ENCODE results near the gene HACD3. TPM values are rescaled to one million over a fixed set of nuclear protein-coding genes. Genes with fewer than 3 reads are reported as not detected.
"Not testable (repeated sequence)": the region's sequence is repeated elsewhere in the genome, so short reads cannot be mapped to it uniquely, and the experiment has no call there.

The HACD3 gene
- total RNA-seq, 1 experiment from 2014 or later: 140 TPM

- not testable (repeated sequence) for DNase-seq (ENCODE audit: low read depth)
These were observed 19.0 kb downstream of the HACD3 start for GRCh38 chr15:65549288-65549687.

- DNase-seq (ENCODE audit: low read depth): peak; percentile 21
These were observed 20.4 kb downstream of the HACD3 start for GRCh38 chr15:65550681-65551098.

- no peak for DNase-seq (ENCODE audit: low read depth)
These were observed 20.9 kb downstream of the HACD3 start for GRCh38 chr15:65551183-65551582.

GRCh38 chr15:65552851-65553250 lies 22.6 kb downstream of the HACD3 start:
- DNase-seq (ENCODE audit: low read depth): not testable (repeated sequence)

GRCh38 chr15:65553691-65554090 lies 23.4 kb downstream of the HACD3 start:
- DNase-seq (ENCODE audit: low read depth): no peak

- DNase-seq (ENCODE audit: low read depth): no peak
These were observed 26.4 kb downstream of the HACD3 start for GRCh38 chr15:65556622-65557021.

GRCh38 chr15:65558336-65558735 lies 28.1 kb downstream of the HACD3 start:
- peak; percentile 7 for DNase-seq (ENCODE audit: low read depth)

GRCh38 chr15:65558997-65559760 lies 28.9 kb downstream of the HACD3 start:
- no peak for DNase-seq (ENCODE audit: low read depth)

- no peak for DNase-seq (ENCODE audit: low read depth)
These were observed 29.7 kb downstream of the HACD3 start for GRCh38 chr15:65559941-65560340.

GRCh38 chr15:65561934-65562333 lies 31.7 kb downstream of the HACD3 start:
- no peak for DNase-seq (ENCODE audit: low read depth)

- DNase-seq (ENCODE audit: low read depth): no peak
These were observed 39.5 kb downstream of the HACD3 start for GRCh38 chr15:65569728-65570127.

- DNase-seq (ENCODE audit: low read depth): no peak
These were observed 41.7 kb downstream of the HACD3 start for GRCh38 chr15:65571971-65572370.

GRCh38 chr15:65576664-65577063 lies 46.4 kb downstream of the HACD3 start:
- DNase-seq (ENCODE audit: low read depth): peak; percentile 27

GRCh38 chr15:65577129-65577996 lies 47.1 kb downstream of the HACD3 start:
- DNase-seq (ENCODE audit: low read depth): no peak

GRCh38 chr15:65578904-65579728 lies 48.9 kb downstream of the HACD3 start:
- DNase-seq (ENCODE audit: low read depth): no peak

- no peak for DNase-seq (ENCODE audit: low read depth)
These were observed 49.5 kb downstream of the HACD3 start for GRCh38 chr15:65579762-65580161.

GRCh38 chr15:65580287-65580686 lies 50.0 kb downstream of the HACD3 start:
- DNase-seq (ENCODE audit: low read depth): peak; percentile 34

GRCh38 chr15:65583701-65584100 lies 53.4 kb downstream of the HACD3 start:
- DNase-seq (ENCODE audit: low read depth): peak; percentile 69

- no peak for DNase-seq (ENCODE audit: low read depth)
These were observed 54.0 kb downstream of the HACD3 start for GRCh38 chr15:65584241-65584640.

- no peak for DNase-seq (ENCODE audit: low read depth)
These were observed 56.8 kb downstream of the HACD3 start for GRCh38 chr15:65587094-65587493.

GRCh38 chr15:65595960-65596359 lies 65.7 kb downstream of the HACD3 start:
- no peak for DNase-seq (ENCODE audit: low read depth)

- DNase-seq (ENCODE audit: low read depth): no peak
These were observed 68.2 kb downstream of the HACD3 start for GRCh38 chr15:65598468-65598867.
